ENCODE data around the gene FOXI1.

Gene FOXI1

GRCh38 chr5:170132269-170132975, 26.7 kb downstream of the FOXI1 start:
- no peak for DNase-seq

- no peak for DNase-seq
Measured at GRCh38 chr5:170132976-170133448, 27.3 kb downstream of the FOXI1 start.

DNA sequence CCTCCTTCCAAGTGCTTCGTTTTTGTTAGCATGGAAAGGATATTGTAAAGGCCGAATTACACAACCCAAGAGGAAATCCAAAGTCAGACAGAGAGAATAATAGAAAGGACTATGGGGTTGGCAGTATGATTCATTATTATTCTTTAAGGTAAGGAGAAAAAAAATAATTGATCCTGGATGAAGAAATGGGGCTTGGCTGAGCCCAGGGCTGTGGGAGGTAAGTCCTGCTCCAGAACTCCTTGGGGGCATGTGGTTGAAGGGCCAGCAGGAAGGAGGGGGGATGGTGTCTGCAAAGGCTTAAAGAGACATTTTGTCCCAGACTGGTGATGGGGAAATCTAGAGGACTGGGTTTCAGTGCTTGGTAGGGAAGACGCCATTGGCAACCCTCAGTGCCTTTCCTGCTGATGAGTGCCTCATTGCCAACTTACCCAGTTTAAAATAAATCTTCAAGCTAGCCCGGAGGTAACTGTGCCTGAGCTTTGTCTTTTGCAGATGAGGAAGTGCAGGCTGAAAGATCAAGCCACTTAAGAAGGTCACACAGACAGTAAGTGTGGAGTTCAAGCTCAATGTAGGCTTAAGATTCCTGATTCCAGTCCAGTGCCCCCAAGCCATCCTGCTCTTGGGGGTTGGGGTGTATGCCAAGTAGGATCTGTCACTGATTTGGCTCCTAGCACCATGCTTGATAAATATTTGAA, 30.2 kb downstream of the FOXI1 start:
- DNase-seq = no peak

- DNase-seq = no peak
Measured at GRCh38 chr5:170136506-170136905, 30.8 kb downstream of the FOXI1 start.

DNA sequence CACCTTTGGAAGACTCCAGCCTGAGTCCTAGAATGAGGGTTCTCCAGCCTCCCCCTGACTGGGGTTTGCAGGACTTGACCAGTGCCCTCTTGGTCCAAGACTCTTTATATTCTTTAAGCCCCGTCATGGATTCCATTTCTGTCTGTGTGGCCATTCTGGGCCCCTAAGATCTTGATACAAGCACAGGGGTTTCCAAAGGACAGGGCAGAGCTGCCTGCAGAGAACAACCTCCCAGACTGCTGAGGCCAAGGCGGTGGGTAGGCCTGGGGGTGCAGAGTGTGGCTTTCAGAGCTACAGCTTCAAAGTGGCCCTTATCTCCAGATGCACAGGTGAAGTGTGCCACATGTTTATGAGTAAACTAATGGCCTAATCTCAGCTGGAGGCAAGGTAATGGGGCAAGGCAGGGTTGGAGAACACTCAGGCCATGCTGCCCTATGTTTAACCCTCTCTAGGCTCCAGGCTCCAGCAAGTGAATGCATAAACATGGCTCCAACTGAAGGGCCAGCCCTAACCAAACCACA, 32.1 kb downstream of the FOXI1 start:
- DNase-seq = no peak

- no peak for DNase-seq
Measured at GRCh38 chr5:170138273-170138672, 32.6 kb downstream of the FOXI1 start.

- peak; percentile 18 for DNase-seq
Measured at GRCh38 chr5:170139786-170140335, 34.2 kb downstream of the FOXI1 start.

DNA sequence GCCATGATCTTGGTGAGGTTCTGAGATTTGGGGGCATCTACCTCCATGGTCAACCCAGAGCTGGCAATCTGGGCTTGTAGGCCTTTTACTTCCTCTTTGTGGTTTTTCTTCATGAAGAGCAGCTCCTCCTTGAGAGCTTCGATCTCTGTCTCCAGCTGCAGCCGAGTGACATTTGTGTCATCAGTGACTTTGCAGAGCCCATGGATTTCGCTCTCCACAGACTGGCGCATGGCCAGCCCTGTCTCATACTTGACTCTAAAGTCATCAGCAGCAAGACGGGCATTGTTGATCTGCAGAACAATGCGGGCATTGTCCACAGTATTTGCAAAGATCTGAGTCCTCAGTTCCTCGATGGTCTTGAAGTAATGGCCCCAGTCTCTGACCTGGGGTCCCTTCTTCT, 35.5 kb downstream of the FOXI1 start:
- DNase-seq = peak; percentile 87

GRCh38 chr5:170141636-170142035, 35.9 kb downstream of the FOXI1 start:
- DNase-seq = no peak

- DNase-seq = no peak
Measured at GRCh38 chr5:170142196-170142595, 36.5 kb downstream of the FOXI1 start.

- no peak for DNase-seq
Measured at GRCh38 chr5:170143091-170143490, 37.4 kb downstream of the FOXI1 start.

GRCh38 chr5:170143710-170144109, 38.0 kb downstream of the FOXI1 start:
- no peak for DNase-seq

GRCh38 chr5:170144286-170145023, 38.8 kb downstream of the FOXI1 start:
- no peak for DNase-seq

DNA sequence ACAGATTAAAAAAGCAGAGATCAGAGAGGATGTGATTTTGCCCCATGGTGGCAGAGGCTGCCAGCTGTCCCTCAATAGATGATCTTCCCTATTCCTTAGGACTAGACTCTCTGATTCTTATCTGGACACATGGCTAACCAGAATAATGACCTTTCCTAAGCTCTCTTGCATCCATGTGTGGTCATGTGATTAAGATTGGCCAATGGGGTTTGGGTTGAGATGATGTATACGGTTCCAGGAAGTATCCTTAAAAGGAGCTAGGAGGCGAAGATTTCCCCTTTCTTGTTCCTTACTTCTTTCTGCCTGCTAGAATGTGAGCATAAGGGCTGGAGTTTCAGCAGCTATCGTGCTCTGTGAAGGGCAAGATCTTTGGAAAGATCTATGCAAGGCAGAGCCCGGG, 39.8 kb downstream of the FOXI1 start:
- peak; percentile 56 for DNase-seq

DNA sequence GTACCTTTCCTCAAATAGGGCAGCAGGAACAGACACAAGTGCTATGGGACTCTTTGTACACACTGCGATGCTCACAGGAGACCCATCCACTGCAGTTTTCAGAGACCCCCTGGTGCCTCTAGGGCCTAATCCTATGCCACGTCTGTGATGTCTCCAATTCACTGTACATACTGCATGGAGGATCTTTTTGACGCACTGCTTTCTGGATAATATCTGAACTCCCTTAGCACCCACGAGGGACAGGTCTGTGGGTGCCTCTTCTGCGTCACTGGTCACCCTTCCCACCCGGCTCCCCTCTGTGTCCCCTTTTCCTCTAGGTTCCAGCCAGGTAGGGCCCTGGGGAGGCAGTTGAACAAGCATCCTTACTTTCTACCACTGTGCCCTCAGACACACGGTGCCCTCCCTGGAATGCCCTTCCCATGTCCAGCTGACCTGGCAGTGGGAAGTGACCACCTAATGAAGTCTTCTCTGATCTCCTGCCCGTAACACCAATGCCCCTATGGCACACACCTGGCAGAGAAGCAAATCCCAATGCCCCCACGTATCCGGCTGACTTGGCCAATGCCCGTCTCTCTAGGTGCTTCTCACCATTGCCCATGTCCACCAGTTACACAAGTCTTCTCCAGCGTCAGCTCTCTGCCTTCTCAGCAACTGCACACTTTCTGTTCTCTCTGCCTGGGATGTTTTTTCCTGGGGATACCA, 41.5 kb downstream of the FOXI1 start:
- no peak for DNase-seq

DNA sequence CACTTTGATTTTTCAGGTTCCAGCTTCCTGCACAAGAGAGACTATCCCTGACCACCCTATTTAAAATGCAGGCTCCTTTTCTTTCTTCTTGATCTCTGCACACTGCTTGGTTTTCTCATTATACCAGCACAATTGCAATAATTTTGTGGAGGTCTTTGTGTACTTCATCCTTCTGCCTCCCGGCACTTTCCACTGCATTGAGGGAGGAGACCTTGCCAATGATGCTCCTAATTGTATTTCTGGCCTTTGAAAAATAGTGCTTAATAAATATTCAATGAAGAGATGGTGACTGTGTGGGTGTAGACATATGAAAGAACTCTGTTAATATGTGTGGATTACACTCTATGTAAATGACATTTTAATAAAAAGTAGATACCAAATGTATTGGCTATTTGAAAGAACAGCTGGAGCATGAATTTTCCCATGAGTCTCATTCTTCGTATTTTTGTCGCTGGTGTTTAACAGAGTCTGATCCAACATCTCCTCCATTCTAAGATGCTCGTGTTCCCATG, 42.1 kb downstream of the FOXI1 start:
- no peak for DNase-seq

- no peak for DNase-seq
Measured at GRCh38 chr5:170148430-170149205, 42.9 kb downstream of the FOXI1 start.

DNA sequence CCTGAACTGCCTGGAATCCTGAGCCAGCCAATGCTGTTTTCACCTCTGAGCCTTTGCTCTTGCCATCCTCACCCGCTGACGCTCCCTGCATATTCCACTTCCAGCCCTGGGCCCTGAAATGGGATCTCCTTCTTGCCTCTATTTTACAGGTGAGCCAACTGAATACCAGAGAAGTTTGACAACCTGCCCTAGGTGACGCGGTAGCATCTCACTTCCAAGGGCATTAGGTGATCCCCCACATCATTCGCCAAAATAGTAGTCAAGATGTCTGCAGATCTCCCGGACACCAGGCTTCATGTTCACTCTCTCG, 43.5 kb downstream of the FOXI1 start:
- DNase-seq = no peak

GRCh38 chr5:170150713-170151096, 45.0 kb downstream of the FOXI1 start:
- no peak for DNase-seq

- peak; percentile 86 for DNase-seq
Measured at GRCh38 chr5:170151097-170151831, 45.6 kb downstream of the FOXI1 start.

GRCh38 chr5:170152767-170153166, 47.1 kb downstream of the FOXI1 start:
- DNase-seq = no peak
